DMS79 treated with DMSO at 0.1 percent for 48 hours (cell line): ENCODE results near the gene SH2D2A.
"Not testable (repeated sequence)": the region's sequence is repeated elsewhere in the genome, so short reads cannot be mapped to it uniquely, and the experiment has no call there.

Experiments used
- DNase-seq: peaks from one replicate; lab custom pipeline; 2025; lab: John Stamatoyannopoulos, UW

The SH2D2A gene

GRCh38 chr1:156768610-156769295, 47.9 kb downstream of the SH2D2A start:
- DNase-seq = no peak

DNA sequence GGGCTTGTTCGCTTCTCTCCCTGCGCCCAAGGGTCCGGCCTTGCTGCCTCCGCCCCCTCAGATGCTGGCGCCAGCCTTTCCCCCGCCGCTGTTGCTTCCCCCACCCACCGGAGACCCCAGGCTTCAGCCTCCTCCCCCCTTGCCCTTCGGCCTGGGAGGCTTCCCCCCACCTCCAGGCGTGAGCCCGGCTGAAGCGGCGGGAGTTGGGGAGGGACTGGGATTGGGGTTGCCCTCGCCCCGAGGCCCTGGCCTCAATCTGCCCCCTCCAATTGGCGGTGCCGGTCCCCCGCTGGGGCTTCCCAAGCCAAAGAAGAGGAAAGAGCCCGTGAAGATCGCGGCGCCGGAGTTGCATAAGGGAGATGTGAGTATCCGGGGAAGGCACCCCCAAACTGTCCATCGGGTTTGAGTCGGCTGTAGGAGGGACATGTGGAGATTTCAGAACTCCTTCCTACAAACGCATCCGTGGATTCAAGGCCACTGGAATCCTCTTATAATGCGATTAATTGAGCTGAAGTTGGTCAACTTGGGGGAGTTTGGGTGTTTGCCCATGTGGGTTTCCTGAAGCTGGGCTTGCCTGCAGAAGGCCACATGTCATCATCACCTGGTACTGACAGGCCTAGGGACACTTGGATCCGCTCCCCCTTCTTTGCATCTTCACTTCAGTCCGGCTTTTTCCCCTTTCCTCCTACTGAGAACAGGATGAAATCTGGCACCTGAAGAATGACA, 48.6 kb downstream of the SH2D2A start:
- no peak for DNase-seq

DNA sequence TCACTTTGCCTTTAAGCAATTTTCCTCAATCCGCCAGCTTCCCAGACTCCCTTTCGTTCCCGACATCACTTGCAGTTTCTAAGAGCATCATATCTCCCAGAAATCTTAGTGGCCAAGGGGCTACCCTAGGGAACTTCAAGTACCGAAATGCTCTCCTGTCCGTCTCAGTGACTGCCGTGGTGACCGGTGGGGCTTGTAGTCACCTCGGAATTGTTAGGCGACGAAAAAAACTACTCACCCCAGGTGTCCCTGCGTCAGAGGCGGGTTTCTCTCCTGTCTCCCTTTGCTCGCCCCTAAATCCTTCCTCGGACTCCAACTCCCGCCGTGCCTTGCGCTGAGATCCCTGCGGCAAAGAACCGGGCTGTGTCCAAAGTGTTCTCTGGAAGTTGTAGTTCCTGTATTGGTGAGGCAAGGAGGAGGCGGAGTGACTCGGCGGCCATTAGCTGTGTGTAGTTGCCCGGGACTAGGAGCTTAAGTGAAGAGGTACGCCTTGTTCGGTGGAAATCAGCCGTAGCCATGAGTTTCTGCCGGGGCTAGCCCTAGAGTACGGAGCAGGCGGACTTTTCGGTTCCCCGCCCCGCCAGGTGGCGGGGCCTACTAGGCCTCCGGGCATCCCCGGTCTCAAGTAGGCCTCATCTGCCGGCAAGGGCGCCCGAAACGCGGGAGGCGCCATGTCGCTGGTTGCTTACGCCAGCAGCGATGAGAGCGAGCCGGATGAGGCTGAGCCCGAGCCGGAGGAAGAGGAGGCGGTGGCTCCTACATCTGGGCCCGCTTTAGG, 49.4 kb downstream of the SH2D2A start, which contains the start of gene PRCC:
TSS of gene PRCC (plus strand) at position 435 of the 778 bp plus-strand sequence. CDS start at position 672, 237 bp downstream.
- DNase-seq = peak; percentile 99

DNA sequence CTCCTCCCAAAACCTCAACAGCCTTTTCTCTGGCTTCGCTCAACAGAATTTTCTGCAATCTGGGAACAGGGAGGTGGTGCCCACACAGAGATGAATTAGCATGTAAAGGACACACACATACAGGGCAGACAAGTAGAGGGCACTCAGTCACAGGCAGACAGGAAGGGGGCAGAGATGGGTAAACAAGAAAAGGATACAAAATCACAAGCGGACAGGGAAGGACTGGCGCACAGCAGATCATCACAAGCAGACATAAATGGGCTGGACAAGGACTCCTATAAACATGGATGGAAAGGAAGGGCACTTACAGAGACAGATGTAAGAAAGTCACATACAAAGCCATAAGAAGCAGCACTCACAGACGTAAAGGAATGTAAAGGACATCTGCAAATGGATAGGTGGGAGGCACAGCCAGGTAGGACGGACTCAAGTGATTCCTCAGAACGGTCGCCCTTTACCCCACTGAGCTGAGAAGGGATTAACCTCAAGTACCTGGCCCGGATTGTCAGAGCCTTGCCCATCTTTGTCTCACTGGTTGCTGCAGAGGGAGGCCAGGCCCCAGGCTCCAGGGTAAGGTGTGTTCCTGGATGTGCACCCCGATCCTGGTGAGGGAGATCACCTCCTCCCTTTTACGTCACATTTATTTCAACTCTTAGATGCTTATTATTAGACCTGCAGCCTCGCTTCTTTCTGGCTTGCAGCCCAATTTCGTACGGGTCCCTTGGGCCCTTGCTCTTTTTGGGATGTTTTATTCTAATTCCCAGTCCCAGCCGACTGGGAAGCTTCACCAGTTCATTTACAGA, 50.1 kb downstream of the SH2D2A start:
- no peak for DNase-seq

GRCh38 chr1:156765666-156766065, 51.0 kb downstream of the SH2D2A start:
- no peak for DNase-seq

DNA sequence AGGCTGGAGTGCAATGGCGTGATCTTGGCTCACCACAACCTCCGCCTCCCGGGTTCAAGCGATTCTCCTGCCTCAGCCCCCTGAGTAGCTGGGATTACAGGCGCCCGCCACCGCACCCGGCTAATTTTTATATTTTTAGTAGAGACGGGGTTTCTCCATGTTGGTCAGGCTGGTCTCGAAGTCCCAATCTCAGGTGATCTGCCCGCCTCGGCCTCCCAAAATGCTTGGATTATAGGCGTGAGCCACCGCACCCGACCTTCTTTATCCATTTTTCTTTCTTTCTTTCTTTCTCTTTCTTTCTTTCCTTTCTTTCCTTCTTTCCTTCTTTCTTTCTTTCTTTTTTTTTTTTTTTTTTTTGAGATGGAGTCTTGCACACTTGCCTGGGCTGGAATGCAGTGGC, 51.5 kb downstream of the SH2D2A start:
- not testable (repeated sequence) for DNase-seq

DNA sequence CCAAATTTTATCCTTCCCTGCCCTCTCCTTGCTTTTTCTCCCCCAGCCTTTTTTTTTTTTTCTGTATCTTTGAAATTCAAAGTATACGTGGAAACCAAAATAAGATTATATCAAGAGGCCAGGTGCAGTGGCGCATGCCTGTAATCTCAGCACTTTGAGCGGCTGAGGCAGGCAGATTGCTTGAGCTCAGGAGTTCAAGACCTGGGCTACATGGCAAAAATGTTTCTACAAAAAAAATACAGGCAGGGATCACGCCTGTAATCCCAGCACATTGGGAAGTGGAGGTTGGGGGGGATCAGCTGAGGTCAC, 55.9 kb downstream of the SH2D2A start:
- DNase-seq = no peak

GRCh38 chr1:156760092-156760795, 56.4 kb downstream of the SH2D2A start:
- no peak for DNase-seq

DNA sequence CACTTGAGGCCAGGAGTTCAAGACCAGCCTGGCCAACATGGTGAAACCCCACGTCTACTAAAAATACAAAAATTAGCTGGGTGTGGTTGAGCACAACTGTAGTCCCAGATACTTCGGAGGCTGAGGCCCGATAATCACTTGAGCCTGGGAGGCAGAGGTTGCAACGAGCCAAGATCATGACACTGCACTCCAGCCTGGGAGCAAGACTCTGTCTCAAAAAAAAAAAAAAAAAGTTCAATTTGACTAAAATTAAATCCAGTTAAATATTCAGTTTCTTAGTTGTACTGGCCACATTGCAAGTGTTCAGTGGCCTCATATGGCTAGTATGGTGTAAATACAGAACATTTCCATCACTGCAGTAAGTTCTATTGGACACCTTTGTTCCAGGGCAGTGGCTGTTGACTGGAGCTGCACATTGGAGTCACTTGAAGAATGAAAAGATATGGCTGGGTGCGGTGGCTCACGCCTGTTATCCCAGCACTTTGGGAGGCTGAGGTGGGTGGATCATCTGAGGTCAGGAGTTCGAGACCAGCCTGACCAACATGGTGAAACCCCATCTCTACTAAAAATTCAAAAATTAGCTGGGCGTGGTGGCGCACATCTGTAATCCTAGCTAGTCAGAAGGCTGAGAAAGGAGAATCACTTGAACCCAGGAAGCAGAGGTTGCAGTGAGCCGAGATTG, 58.9 kb downstream of the SH2D2A start:
- not testable (repeated sequence) for DNase-seq

DNA sequence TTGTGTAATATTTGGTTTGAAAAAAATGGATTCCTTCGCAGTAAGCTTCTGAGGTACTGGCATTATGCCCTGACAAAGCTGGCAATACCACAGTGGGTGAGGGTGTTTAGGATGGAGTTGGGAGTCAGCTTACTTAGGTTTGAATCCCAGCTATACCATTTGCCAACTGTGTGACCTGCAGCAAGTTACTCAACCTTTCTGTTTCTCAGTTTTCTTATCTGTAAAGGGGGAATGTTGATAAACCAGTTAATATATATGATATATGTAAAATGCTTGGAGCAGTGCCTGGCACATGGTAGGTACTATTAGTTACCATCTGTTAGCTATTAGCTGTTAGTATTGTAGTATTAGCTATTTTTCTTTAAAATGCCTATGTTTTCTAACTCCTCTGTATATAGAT, 60.3 kb downstream of the SH2D2A start:
- DNase-seq = no peak
